Panc1 (cell line): Measurements from ENCODE around the gene YKT6. TPM values are rescaled to one million over a fixed set of nuclear protein-coding genes. Genes with fewer than 3 reads are reported as not detected.
A peak's percentile ranks its signal among the peaks of the same experiment; 100 is the strongest.

ENCODE experiments used
- ATAC-seq: fragments of 200-7000 bp; cut with Tn5 transposase; 2 replicates; pipeline ENCODE4 v1.9.1; 2020; ENCODE audit warnings: mild to moderate bottlenecking, moderate library complexity
- BruUV-seq: library from RNA; stranded (reverse); fragments of 400-500 nt; replicated peaks from 2 replicates; lab custom pipeline; 2021; lab: Mats Ljungman, UMichigan
- CTCF ChIA-PET: fragments of 300-600 bp; sonication (Branson Sonifier 250); formaldehyde crosslinking; loops from one replicate; lab custom pipeline; 2022; ENCODE audit warnings: antibody characterized with exemption; lab: Charles Lee
- POLR2A ChIA-PET: fragments of 300-600 bp; sonication (Branson Sonifier 250); formaldehyde crosslinking; loops from one replicate; lab custom pipeline; 2022; ENCODE audit warnings: antibody characterized with exemption; lab: Charles Lee
- DNase-seq: peaks from one replicate; pipeline ENCODE4 v3.0.0-alpha.2; 2010; ENCODE audit warnings: low read depth, low spot score
- H3K27ac ChIP-seq: 2 replicates; pipeline ENCODE4 v1.5.1; 2011; ENCODE audit warnings: mild to moderate bottlenecking, low read length, inconsistent platforms
- H3K27me3 ChIP-seq: fragments of 200-500 bp; sonication (Bioruptor generic); 2 replicates; pipeline ENCODE4 v1.6.0; 2014; ENCODE audit warnings: low read length, inconsistent platforms; ENCODE audit not compliant: control insufficient read depth, insufficient read depth
- H3K36me3 ChIP-seq: fragments of 200-500 bp; sonication (Bioruptor generic); 2 replicates; pipeline ENCODE4 v1.5.1; 2014; ENCODE audit warnings: inconsistent platforms, mild to moderate bottlenecking, low read length, moderate library complexity; ENCODE audit not compliant: control insufficient read depth, insufficient read depth
- H3K4me1 ChIP-seq: 2 replicates; pipeline ENCODE4 v1.5.1; 2011; ENCODE audit warnings: inconsistent platforms, mild to moderate bottlenecking, low read length, moderate library complexity; ENCODE audit not compliant: control insufficient read depth, insufficient read depth
- H3K4me3 ChIP-seq, 2 experiments: 2 replicates each; pipeline ENCODE4 v1.5.1; 2011 to 2012; ENCODE audit warnings: low read depth in 2 of 2, low read length in 2 of 2, mild to moderate bottlenecking in 2 of 2, inconsistent platforms in 1 of 2, moderate library complexity in 1 of 2
- H3K9me3 ChIP-seq: fragments of 200-500 bp; sonication (Bioruptor generic); 2 replicates; pipeline ENCODE4 v1.5.1; 2014; ENCODE audit warnings: low read depth, mild to moderate bottlenecking, inconsistent platforms, low read length, moderate library complexity; ENCODE audit not compliant: control insufficient read depth, insufficient read depth
- CTCF ChIP-seq: fragments of 450-650 bp; IDR thresholded peaks from 2 replicates; pipeline ENCODE4 v1.5.1; 2017; ENCODE audit warnings: mild to moderate bottlenecking
- POLR2AphosphoS5 ChIP-seq: IDR thresholded peaks from 2 replicates; pipeline ENCODE4 v1.6.1; 2012; ENCODE audit warnings: mild to moderate bottlenecking, low read depth, low read length, moderate library complexity
- SIN3A ChIP-seq: IDR thresholded peaks from 2 replicates; pipeline ENCODE4 v1.6.1; 2012; ENCODE audit warnings: low read depth, mild to moderate bottlenecking, low read length, moderate library complexity, borderline replicate concordance; ENCODE audit not compliant: insufficient read depth
- TCF7L2 ChIP-seq: IDR thresholded peaks from 2 replicates; pipeline ENCODE4 v1.6.1; 2011; ENCODE audit warnings: mild to moderate bottlenecking, low read depth, low read length, inconsistent platforms
- in situ Hi-C: cut with HindIII; loops from 2 replicates; pipeline ENCODE4 v1.10.0; 2016; ENCODE audit warnings: low sequenced_read_pairs, low pct_unique_long_range_greater_than_20kb
- intact Hi-C: fragments of 100-400 bp; cut with micrococcal nuclease; formaldehyde crosslinking; loops from one replicate; pipeline ENCODE4 v1.10.0; 2022; ENCODE audit not compliant: unreplicated experiment
- total RNA-seq: library from RNA; stranded (reverse); gene quantifications from one replicate; pipeline ENCODE4 v1.2.1, GENCODE V29; 2021; ENCODE audit not compliant: unreplicated experiment
- TF ChIP-seq, protein P1 (sequence below), 2 experiments: IDR thresholded peaks; 2 replicates each; pipeline ENCODE4 v1.6.1; 2011 to 2012; ENCODE audit warnings: low read depth in 2 of 2, control low read depth in 1 of 2, low read length in 1 of 2, mild to moderate bottlenecking in 1 of 2, moderate library complexity in 1 of 2; ENCODE audit not compliant: insufficient read depth in 1 of 2

YKT6 gene
- total RNA-seq, 1 experiment from 2014 or later = 207 TPM

GRCh38 chr7:44157116-44158080, 43.4 kb upstream of the YKT6 start:
- ChIA-PET CTCF (no interaction called here), POLR2A (interaction anchor here (0.6 kb wide), 1 partner anchor 421 kb away, joined by 7 read pairs; no protein-coding TSS in a partner anchor)
- intact Hi-C loops = no loop called here
- Histone ChIP-seq H3K9me3 (no peaks in the 10 kb centered on the region), H3K27me3 (no peaks in the 10 kb centered on the region), H3K36me3 (no peaks in the 10 kb centered on the region), H3K4me1 (0 out of 2 replicates have a peak, but pooled peaks cover 4% of the 10 kb centered on the region), H3K27ac (no peak overlapping the region), H3K4me3 (no peak overlapping the region)
- in situ Hi-C loops = no loop called here
- ATAC-seq (peak; percentile 24; the same call in 1 of the 2 replicates), DNase-seq (no peak)
- no TSS peak for BruUV-seq
- TF ChIP-seq CTCF (no peak), SIN3A (no peak), POLR2AphosphoS5 (no peak), TCF7L2 (no peak)
- TF ChIP-seq, protein P1, sequence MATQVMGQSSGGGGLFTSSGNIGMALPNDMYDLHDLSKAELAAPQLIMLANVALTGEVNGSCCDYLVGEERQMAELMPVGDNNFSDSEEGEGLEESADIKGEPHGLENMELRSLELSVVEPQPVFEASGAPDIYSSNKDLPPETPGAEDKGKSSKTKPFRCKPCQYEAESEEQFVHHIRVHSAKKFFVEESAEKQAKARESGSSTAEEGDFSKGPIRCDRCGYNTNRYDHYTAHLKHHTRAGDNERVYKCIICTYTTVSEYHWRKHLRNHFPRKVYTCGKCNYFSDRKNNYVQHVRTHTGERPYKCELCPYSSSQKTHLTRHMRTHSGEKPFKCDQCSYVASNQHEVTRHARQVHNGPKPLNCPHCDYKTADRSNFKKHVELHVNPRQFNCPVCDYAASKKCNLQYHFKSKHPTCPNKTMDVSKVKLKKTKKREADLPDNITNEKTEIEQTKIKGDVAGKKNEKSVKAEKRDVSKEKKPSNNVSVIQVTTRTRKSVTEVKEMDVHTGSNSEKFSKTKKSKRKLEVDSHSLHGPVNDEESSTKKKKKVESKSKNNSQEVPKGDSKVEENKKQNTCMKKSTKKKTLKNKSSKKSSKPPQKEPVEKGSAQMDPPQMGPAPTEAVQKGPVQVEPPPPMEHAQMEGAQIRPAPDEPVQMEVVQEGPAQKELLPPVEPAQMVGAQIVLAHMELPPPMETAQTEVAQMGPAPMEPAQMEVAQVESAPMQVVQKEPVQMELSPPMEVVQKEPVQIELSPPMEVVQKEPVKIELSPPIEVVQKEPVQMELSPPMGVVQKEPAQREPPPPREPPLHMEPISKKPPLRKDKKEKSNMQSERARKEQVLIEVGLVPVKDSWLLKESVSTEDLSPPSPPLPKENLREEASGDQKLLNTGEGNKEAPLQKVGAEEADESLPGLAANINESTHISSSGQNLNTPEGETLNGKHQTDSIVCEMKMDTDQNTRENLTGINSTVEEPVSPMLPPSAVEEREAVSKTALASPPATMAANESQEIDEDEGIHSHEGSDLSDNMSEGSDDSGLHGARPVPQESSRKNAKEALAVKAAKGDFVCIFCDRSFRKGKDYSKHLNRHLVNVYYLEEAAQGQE (IDR thresholded peaks at IDR 0.05; ENCODE audit: insufficient read depth in 1 of 2, low read depth in 2 of 2, low read length in 1 of 2) = no peak

DNA sequence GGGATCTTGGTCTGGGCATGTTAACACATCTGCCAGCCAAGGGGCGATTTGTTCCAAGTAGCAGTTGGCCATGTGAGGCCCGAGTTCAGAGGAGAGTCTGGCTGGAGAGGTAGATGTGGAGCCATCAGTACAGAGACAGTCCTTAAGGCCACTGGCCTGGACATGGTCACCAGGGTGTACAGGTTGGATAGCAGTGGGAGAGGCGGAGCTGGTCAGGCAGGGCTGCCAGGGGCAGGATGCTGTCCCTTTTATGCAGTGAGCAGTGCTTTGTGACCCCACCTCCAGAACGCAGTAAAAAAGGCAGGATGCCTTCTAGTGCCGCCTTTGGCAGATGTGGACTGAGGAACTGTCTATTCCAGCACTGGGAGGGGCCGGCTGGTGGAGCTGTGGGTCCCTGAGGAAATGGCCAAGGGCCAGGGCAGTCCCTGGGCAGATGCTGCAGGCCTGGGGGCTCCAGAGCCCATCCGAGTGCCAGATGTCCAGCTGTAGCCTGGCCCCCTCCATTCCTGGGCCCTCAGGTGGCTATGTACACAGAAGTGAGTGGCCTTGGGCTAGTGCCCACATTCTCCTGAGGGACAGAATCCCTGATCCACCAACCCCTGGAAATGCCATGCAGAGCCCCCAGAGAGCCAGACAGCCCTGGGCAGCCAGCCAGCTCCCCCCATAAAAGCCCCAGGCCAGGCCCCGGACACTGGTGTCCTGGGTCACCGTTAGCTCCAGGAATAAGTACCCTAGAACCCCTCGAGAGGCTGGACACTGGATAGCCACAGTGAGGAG, 42.5 kb upstream of the YKT6 start:
- ChIA-PET POLR2A (interaction anchor here (0.6 kb wide), 1 partner anchor 17 kb away, joined by 3 read pairs; the partner anchor contains the start of gene MYL7), CTCF (no interaction called here)
- Histone ChIP-seq H3K4me3 (no peak overlapping the region), H3K9me3 (no peaks in the 10 kb centered on the region), H3K27ac (no peak overlapping the region), H3K27me3 (no peaks in the 10 kb centered on the region), H3K36me3 (no peaks in the 10 kb centered on the region), H3K4me1 (0 out of 2 replicates have a peak, but pooled peaks cover 4% of the 10 kb centered on the region)
- intact Hi-C loops = no loop called here
- no TSS peak for BruUV-seq
- DNase-seq (no peak), ATAC-seq (no peak)
- in situ Hi-C loops = no loop called here
- TF ChIP-seq CTCF (no peak), TCF7L2 (no peak), POLR2AphosphoS5 (no peak), SIN3A (no peak)
- TF ChIP-seq, protein P1 (IDR thresholded peaks at IDR 0.05; ENCODE audit: insufficient read depth in 1 of 2, low read depth in 2 of 2, low read length in 1 of 2) = no peak
